B cell (primary cell): Measurements from ENCODE around the gene CORO1C. TPM values are rescaled to one million over a fixed set of nuclear protein-coding genes. Genes with fewer than 3 reads are reported as not detected.

Source experiments
- ATAC-seq: fragments of 200-7000 bp; cut with Tn5 transposase; one replicate; pipeline ENCODE4 v1.10.0; 2021; ENCODE audit warnings: low read depth, mild to moderate bottlenecking, moderate number of reproducible peaks, moderate library complexity
- CTCF ChIA-PET: fragments of 350-600 bp; sonication (Branson Sonifier 250); formaldehyde crosslinking; loops from one replicate; lab custom pipeline; 2021; ENCODE audit warnings: antibody characterized with exemption, inconsistent platforms; lab: Charles Lee
- POLR2A ChIA-PET: fragments of 350-600 bp; sonication (Branson Sonifier 250); formaldehyde crosslinking; loops from one replicate; lab custom pipeline; 2021; ENCODE audit warnings: antibody characterized with exemption; lab: Charles Lee
- DNase-seq: peaks from one replicate; pipeline ENCODE4 v3.0.0; 2013
- H2AFZ ChIP-seq: 2 replicates; pipeline ENCODE4 v1.6.1; 2012; ENCODE audit warnings: mild to moderate bottlenecking, low read depth, low read length; ENCODE audit not compliant: insufficient read depth, poor library complexity, severe bottlenecking
- H3K27ac ChIP-seq, 2 donors: 1 replicate in 1 of 2; 2 replicates in 1 of 2; pipeline ENCODE4 v1.5.1; 2012 to 2013; ENCODE audit warnings: low read length in 2 of 2, mild to moderate bottlenecking in 2 of 2, moderate library complexity in 1 of 2
- H3K27me3 ChIP-seq, 4 experiments: fragments of 200-600 bp in 1 of 4; sonication (generic) in 1 of 4; replicated peaks in 1 of 4; 1 replicate in 2 of 4; 2 replicates in 2 of 4; pipeline versions ENCODE4 v1.6.1 to v1.7.0; 2013 to 2016; ENCODE audit warnings: low read length in 3 of 4, mild to moderate bottlenecking in 2 of 4, mixed read lengths in 1 of 4, moderate library complexity in 1 of 4; ENCODE audit not compliant: insufficient read depth in 4 of 4, control insufficient read depth in 3 of 4; ENCODE audit errors: control extremely low read depth in 1 of 4
- H3K36me3 ChIP-seq, 2 experiments: replicated peaks in 1 of 2; 1 replicate in 1 of 2; 2 replicates in 1 of 2; pipeline versions ENCODE4 v1.6.1 to v1.7.1; 2013; ENCODE audit warnings: low read length in 1 of 2; ENCODE audit not compliant: insufficient read depth in 2 of 2, control insufficient read depth in 1 of 2; ENCODE audit errors: control extremely low read depth in 1 of 2, extremely low read depth in 1 of 2
- H3K4me1 ChIP-seq, 2 donors: fragments of 200-600 bp in 1 of 2; sonication (generic) in 1 of 2; 1 replicate in 1 of 2; 2 replicates in 1 of 2; pipeline versions ENCODE4 v1.5.1 to v1.6.1; 2013 to 2017; ENCODE audit warnings: low read length in 2 of 2; ENCODE audit not compliant: control insufficient read depth in 2 of 2, insufficient read depth in 2 of 2
- H3K4me2 ChIP-seq: replicated peaks from 2 replicates; pipeline ENCODE3; 2012; ENCODE audit warnings: mild to moderate bottlenecking, low read depth, low read length; ENCODE audit not compliant: poor library complexity, severe bottlenecking
- H3K4me3 ChIP-seq, 5 experiments: fragments of 200-600 bp in 1 of 5; sonication (generic) in 1 of 5; 1 replicate in 3 of 5; 2 replicates in 2 of 5; pipeline versions ENCODE4 v1.5.1 to v1.7.0; 2011 to 2016; ENCODE audit warnings: low read length in 4 of 5, mild to moderate bottlenecking in 4 of 5, low read depth in 2 of 5, control low read depth in 1 of 5, moderate library complexity in 1 of 5; ENCODE audit not compliant: insufficient read depth in 1 of 5; ENCODE audit errors: control extremely low read depth in 1 of 5, extremely low read depth in 1 of 5
- H3K79me2 ChIP-seq: fragments of 200-600 bp; sonication (generic); one replicate; pipeline ENCODE4 v1.6.0; 2016; ENCODE audit warnings: low read length; ENCODE audit not compliant: control insufficient read depth, insufficient read depth
- H3K9ac ChIP-seq: fragments of 200-600 bp; sonication (generic); 2 replicates; pipeline ENCODE4 v1.6.1; 2017; ENCODE audit warnings: mild to moderate bottlenecking, low read length, moderate library complexity
- H3K9me3 ChIP-seq, 3 donors: one replicate each; pipeline versions ENCODE4 v1.6.1 to v1.7.1; 2013; ENCODE audit warnings: low read length in 2 of 3; ENCODE audit not compliant: control insufficient read depth in 2 of 3, insufficient read depth in 1 of 3; ENCODE audit errors: control extremely low read depth in 1 of 3
- H4K20me1 ChIP-seq: 2 replicates; pipeline ENCODE4 v1.6.0; 2012; ENCODE audit warnings: mild to moderate bottlenecking, low read length; ENCODE audit not compliant: insufficient read depth, control insufficient read depth, poor library complexity, severe bottlenecking
- H3K27ac Mint-ChIP-seq: one replicate; pipeline ENCODE4 v1.8.0; 2021; ENCODE audit warnings: mixed read lengths
- H3K27me3 Mint-ChIP-seq: one replicate; pipeline ENCODE4 v1.8.0; 2021; ENCODE audit warnings: mixed read lengths
- H3K4me1 Mint-ChIP-seq: one replicate; pipeline ENCODE4 v1.8.0; 2021; ENCODE audit warnings: mixed read lengths
- H3K4me3 Mint-ChIP-seq: one replicate; pipeline ENCODE4 v1.8.0; 2021; ENCODE audit warnings: mixed read lengths
- H3K9me3 Mint-ChIP-seq: one replicate; pipeline ENCODE4 v1.8.0; 2022; ENCODE audit warnings: mixed read lengths; ENCODE audit not compliant: insufficient read depth
- CTCF ChIP-seq: fragments of 200-600 bp; IDR thresholded peaks from one replicate; pipeline ENCODE4 v1.8.0; 2022; ENCODE audit warnings: antibody characterized with exemption, mild to moderate bottlenecking
- EZH2 ChIP-seq: IDR thresholded peaks from 2 replicates; pipeline ENCODE4 v1.6.1; 2012; ENCODE audit warnings: borderline replicate concordance, low read depth, mild to moderate bottlenecking, moderate library complexity, low read length; ENCODE audit not compliant: insufficient read depth, poor library complexity, severe bottlenecking
- WGBS: methylation state at CpG from one replicate; pipeline ENCODE4 v1.1.5; 2013; ENCODE audit warnings: missing lambda C conversion rate; ENCODE audit not compliant: insufficient coverage; 5-methylcytosine and 5-hydroxymethylcytosine counted together
- intact Hi-C: fragments of 100-400 bp; cut with micrococcal nuclease; formaldehyde crosslinking; loops from one replicate; pipeline ENCODE4 v1.10.0; 2022
- polyA plus RNA-seq: library from polyadenylated mRNA; depleted of rRNA; stranded (reverse); fragments of >200 nt; gene quantifications from 2 replicates; pipeline ENCODE4 v1.2.3, GENCODE V29; 2012
- total RNA-seq, 2 donors: library from RNA; stranded (reverse); fragments of 120-200 nt in 1 of 2; gene quantifications; 1 replicate in 1 of 2; 2 replicates in 1 of 2; pipeline versions ENCODE4 v1.2.3 to v1.2.4, GENCODE V29; 2013 to 2022

Gene CORO1C
- total and polyA plus RNA-seq, 2 donors (not counting 1 experiment from before 2014, with no cell fraction given) = 19.2 to 68.0 TPM

- no peaks in the 10 kb centered on the region for H3K27me3 Mint-ChIP-seq
- H2AFZ ChIP-seq = no peak overlapping the region
- ChIA-PET CTCF (no interaction called here), POLR2A (no interaction called here)
- H3K9me3 Mint-ChIP-seq = no peaks in the 10 kb centered on the region
- no peaks in the 10 kb centered on the region for H3K27me3 ChIP-seq
- H3K4me3 ChIP-seq = no peak overlapping the region
- no peak for ATAC-seq
- WGBS = 95% methylated on average over 2 of the region's 3 CpGs
- H3K79me2 ChIP-seq = peaks cover 40% of the 10 kb centered on the region
- peaks cover 6% of the 10 kb centered on the region for H3K4me1 Mint-ChIP-seq
- H4K20me1 ChIP-seq = no peaks in the 10 kb centered on the region
- peaks cover 5 to 26% of the 10 kb centered on the region in 2 experiments for H3K36me3 ChIP-seq
- H3K9ac ChIP-seq = no peak overlapping the region
- H3K4me3 Mint-ChIP-seq = no peak overlapping the region
- no peak overlapping the region for H3K27ac ChIP-seq
- no peak for DNase-seq
- H3K4me1 ChIP-seq = no peaks in the 10 kb centered on the region
- no peak overlapping the region for H3K4me2 ChIP-seq
- intact Hi-C loops = no loop called here
- H3K27ac Mint-ChIP-seq = no peak overlapping the region
- no peaks in the 10 kb centered on the region for H3K9me3 ChIP-seq
- TF ChIP-seq CTCF = no peak
- TF ChIP-seq EZH2 = no peak
Measured at GRCh38 chr12:108677381-108677780, 53.9 kb downstream of the CORO1C start.

GRCh38 chr12:108676707-108677106 lies 54.6 kb downstream of the CORO1C start:
- no peak overlapping the region for H2AFZ ChIP-seq
- TF ChIP-seq CTCF (no peak), EZH2 (no peak)
- H3K4me1 ChIP-seq = no peaks in the 10 kb centered on the region
- H3K27ac Mint-ChIP-seq = no peak overlapping the region
- no peak overlapping the region for H3K4me3 Mint-ChIP-seq
- H3K4me3 ChIP-seq = no peak overlapping the region
- no peak for ATAC-seq
- H3K27me3 ChIP-seq = no peaks in the 10 kb centered on the region
- H3K9me3 ChIP-seq = no peaks in the 10 kb centered on the region
- peaks cover 33% of the 10 kb centered on the region for H3K79me2 ChIP-seq
- CTCF ChIA-PET = interaction anchor here (0.6 kb wide), 1 partner anchor 31 kb away, joined by 5 read pairs; no protein-coding TSS in a partner anchor
- POLR2A ChIA-PET = interaction anchor here (0.7 kb wide), 1 partner anchor 801 kb away, joined by 4 read pairs; the partner anchor contains the start of genes KCTD10 and UBE3B
- H3K4me2 ChIP-seq = no peak overlapping the region
- no peak overlapping the region for H3K9ac ChIP-seq
- WGBS = no CpG with 5 or more reads among the region's 5 CpGs
- H4K20me1 ChIP-seq = no peaks in the 10 kb centered on the region
- intact Hi-C loops = no loop called here
- no peaks in the 10 kb centered on the region for H3K27me3 Mint-ChIP-seq
- peaks cover 7 to 26% of the 10 kb centered on the region in 2 experiments for H3K36me3 ChIP-seq
- H3K27ac ChIP-seq = no peak overlapping the region
- peaks cover 6% of the 10 kb centered on the region for H3K4me1 Mint-ChIP-seq
- no peak for DNase-seq
- H3K9me3 Mint-ChIP-seq = no peaks in the 10 kb centered on the region
